Smooth muscle cell (in vitro differentiated cells): ENCODE measurements around the gene HOXA10. TPM values are rescaled to one million over a fixed set of nuclear protein-coding genes. Genes with fewer than 3 reads are reported as not detected.

ENCODE experiments used
- DNase-seq: peaks from one replicate; lab custom pipeline; 2025; ENCODE audit not compliant: unreplicated experiment; lab: John Stamatoyannopoulos, UW
- H2AFZ ChIP-seq: fragments of 200-600 bp; sonication (generic); 2 replicates; pipeline ENCODE4 v1.6.0; 2016; ENCODE audit warnings: antibody characterized with exemption, low read depth, mild to moderate bottlenecking
- H3F3A ChIP-seq: fragments of 200-600 bp; sonication (generic); 2 replicates; pipeline ENCODE4 v1.6.0; 2017; ENCODE audit warnings: antibody characterized with exemption, low read depth
- H3K27ac ChIP-seq: fragments of 200-600 bp; sonication (generic); 2 replicates; pipeline ENCODE4 v1.5.1; 2016; ENCODE audit warnings: low read depth, mild to moderate bottlenecking
- H3K27me3 ChIP-seq: fragments of 200-600 bp; sonication (generic); 2 replicates; pipeline ENCODE4 v1.6.1; 2016; ENCODE audit warnings: low read depth, mild to moderate bottlenecking
- H3K36me3 ChIP-seq: fragments of 200-600 bp; sonication (generic); 2 replicates; pipeline ENCODE4 v1.5.1; 2016; ENCODE audit warnings: low read depth
- H3K4me1 ChIP-seq: fragments of 200-600 bp; sonication (generic); 2 replicates; pipeline ENCODE4 v1.5.1; 2016; ENCODE audit warnings: low read depth
- H3K4me2 ChIP-seq: fragments of 200-600 bp; sonication (generic); 2 replicates; pipeline ENCODE4 v1.6.0; 2016; ENCODE audit warnings: mild to moderate bottlenecking
- H3K4me3 ChIP-seq: fragments of 200-600 bp; sonication (generic); 2 replicates; pipeline ENCODE4 v1.5.1; 2016; ENCODE audit warnings: mild to moderate bottlenecking
- H3K79me2 ChIP-seq: fragments of 200-600 bp; sonication (generic); 2 replicates; pipeline ENCODE4 v1.6.0; 2016; ENCODE audit warnings: low read depth, mild to moderate bottlenecking
- H3K9ac ChIP-seq: fragments of 200-600 bp; sonication (generic); 2 replicates; pipeline ENCODE4 v1.6.0; 2016; ENCODE audit warnings: low read depth
- H3K9me3 ChIP-seq: fragments of 200-600 bp; sonication (generic); replicated peaks from 2 replicates; pipeline ENCODE4 v1.5.1; 2016; ENCODE audit warnings: low read depth
- H4K20me1 ChIP-seq: fragments of 200-600 bp; sonication (generic); 2 replicates; pipeline ENCODE4 v1.6.0; 2016; ENCODE audit warnings: low read depth
- CTCF ChIP-seq: fragments of 200-600 bp; sonication (generic); IDR thresholded peaks from 2 replicates; pipeline ENCODE4 v1.5.1; 2017; ENCODE audit warnings: borderline replicate concordance, mild to moderate bottlenecking, antibody characterized with exemption; ENCODE audit not compliant: insufficient read depth, poor library complexity, severe bottlenecking
- WGBS: methylation state at CpG from one replicate; pipeline ENCODE4 v1.1.7; 2016; ENCODE audit warnings: low lambda C conversion rate; 5-methylcytosine and 5-hydroxymethylcytosine counted together
- polyA plus RNA-seq: library from polyadenylated mRNA; unstranded; fragments of >200 nt; fragmentation: Nextera tagmentation; extraction: Ambion mirVana; gene quantifications from 2 replicates; pipeline ENCODE4 v1.2.1, GENCODE V29; 2016
- total RNA-seq: library from RNA; depleted of rRNA; stranded (reverse); fragments of >200 nt; gene quantifications from 2 replicates; pipeline ENCODE4 v1.2.3, GENCODE V29; 2014

Gene HOXA10
- total and polyA plus RNA-seq, 2 experiments from 2014 or later, result 37.6 to 53.6 TPM

DNA sequence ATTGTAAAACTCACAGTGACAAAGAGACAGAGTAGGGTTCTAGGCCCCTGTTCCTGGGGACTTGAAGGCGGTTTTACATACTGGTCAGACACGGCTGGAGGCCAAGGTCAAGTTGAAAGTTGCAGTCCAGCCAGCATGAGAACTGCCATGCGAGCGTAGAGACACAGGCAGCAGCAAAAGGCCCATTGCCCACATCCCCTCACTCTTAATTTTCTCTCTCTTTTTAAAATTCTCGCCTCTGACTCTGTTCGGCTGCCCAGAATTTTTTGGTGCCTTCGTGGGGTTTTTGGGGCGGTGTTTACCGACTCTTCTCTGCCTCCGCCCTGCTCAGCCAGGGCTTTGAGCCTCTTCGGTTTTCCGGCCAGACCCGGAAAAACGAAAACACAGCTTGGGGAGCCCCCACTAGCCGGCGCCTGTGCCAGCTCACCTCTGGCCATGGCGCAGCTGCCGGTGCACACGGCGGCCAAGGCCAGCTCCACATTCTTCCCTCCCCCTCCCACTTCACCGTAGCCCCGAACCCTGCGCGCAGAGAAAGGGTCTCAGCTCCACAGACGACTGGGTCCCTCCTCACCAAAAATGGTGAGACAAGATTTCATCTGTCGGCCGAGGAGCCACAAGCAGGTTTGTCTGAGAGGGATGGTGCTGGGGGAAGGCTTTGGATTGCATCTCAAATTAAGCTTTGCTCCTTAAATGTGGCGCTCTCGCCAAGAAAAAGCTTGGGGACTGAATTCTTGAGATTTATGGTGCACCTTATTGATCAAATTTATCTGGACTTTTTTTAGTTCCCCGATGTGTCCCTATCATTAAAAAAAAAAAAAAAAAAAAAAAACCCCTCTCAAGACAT, 28.1 kb upstream of the HOXA10 start:
- Histone ChIP-seq H3K27ac (peak overlapping the region; percentile 52), H3K36me3 (no peaks in the 10 kb centered on the region), H4K20me1 (peaks cover 21% of the 10 kb centered on the region), H3K4me3 (peak overlapping the region; percentile 56), H3K79me2 (peaks cover 86% of the 10 kb centered on the region), H3K9me3 (no peaks in the 10 kb centered on the region), H3K9ac (peak overlapping the region; percentile 19), H3K4me2 (peak overlapping the region; percentile 86), H3K27me3 (peaks cover 31% of the 10 kb centered on the region), H2AFZ (peak overlapping the region; percentile 74), H3F3A (peaks cover 13% of the 10 kb centered on the region), H3K4me1 (no peaks in the 10 kb centered on the region)
- 13% methylated on average over 29 of the region's 30 CpGs for WGBS
- TF ChIP-seq CTCF, result no peak
- DNase-seq, result no peak

DNA sequence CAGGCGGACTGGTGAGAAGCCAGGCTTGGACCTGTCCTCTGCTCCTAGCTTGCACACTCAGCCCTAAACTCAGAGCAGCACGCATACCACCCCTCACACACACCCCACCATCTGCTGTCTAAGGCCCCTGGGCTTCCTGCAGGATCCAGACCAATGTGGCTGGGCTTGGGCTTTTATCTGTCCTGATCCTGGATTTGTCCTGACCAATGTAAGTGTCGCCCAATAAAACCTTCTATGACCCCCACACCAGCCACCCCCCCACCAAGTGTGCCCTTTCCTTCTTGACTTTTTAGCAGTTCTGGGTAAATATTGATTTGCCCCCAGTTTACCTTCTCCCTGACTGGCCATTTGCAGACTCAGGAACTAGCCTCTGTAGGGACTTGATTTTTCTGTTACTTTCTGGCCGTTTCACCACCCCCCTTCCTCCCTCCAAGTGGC, 27.5 kb upstream of the HOXA10 start:
- H3K27me3 ChIP-seq, result peaks cover 25% of the 10 kb centered on the region
- peak overlapping the region; percentile 74 for H2AFZ ChIP-seq
- whole genome bisulfite sequencing, result 11% methylated on average over 4 of the region's 4 CpGs
- peaks cover 27% of the 10 kb centered on the region for H4K20me1 ChIP-seq
- no peaks in the 10 kb centered on the region for H3K36me3 ChIP-seq
- no peak for TF ChIP-seq CTCF
- H3K27ac ChIP-seq, result peak overlapping the region; percentile 52
- H3K9ac ChIP-seq, result no peak overlapping the region
- H3K4me3 ChIP-seq, result peak overlapping the region; percentile 56
- H3F3A ChIP-seq, result peaks cover 13% of the 10 kb centered on the region
- H3K9me3 ChIP-seq, result no peaks in the 10 kb centered on the region
- H3K4me1 ChIP-seq, result no peaks in the 10 kb centered on the region
- DNase-seq, result no peak
- peaks cover 87% of the 10 kb centered on the region for H3K79me2 ChIP-seq
- H3K4me2 ChIP-seq, result peak overlapping the region; percentile 86

GRCh38 chr7:27200761-27201579, 26.9 kb upstream of the HOXA10 start:
- Histone ChIP-seq H3K9ac (no peak overlapping the region), H3K4me1 (no peaks in the 10 kb centered on the region), H3K27me3 (peaks cover 19% of the 10 kb centered on the region), H3K27ac (peak overlapping the region; percentile 52), H3K9me3 (no peaks in the 10 kb centered on the region), H3K36me3 (no peaks in the 10 kb centered on the region), H2AFZ (peak overlapping the region; percentile 23), H3K79me2 (peaks cover 87% of the 10 kb centered on the region), H3K4me2 (peak overlapping the region; percentile 86), H3F3A (peaks cover 13% of the 10 kb centered on the region), H4K20me1 (peaks cover 33% of the 10 kb centered on the region), H3K4me3 (peak overlapping the region; percentile 56)
- WGBS, result 13% methylated on average over 14 of the region's 14 CpGs
- TF ChIP-seq CTCF, result no peak
- no peak for DNase-seq
